Parathyroid adenoma (tissue), 2 donors: Measurements from ENCODE around the gene ANO4.

Source experiments
- H2AFZ ChIP-seq: fragments of 300-600 bp; sonication (generic); one replicate; pipeline ENCODE4 v1.7.0; 2017; ENCODE audit warnings: antibody characterized with exemption, mild to moderate bottlenecking
- H3K27ac ChIP-seq: fragments of 300-600 bp; sonication (generic); one replicate; pipeline ENCODE4 v1.7.0; 2017
- H3K27me3 ChIP-seq: fragments of 300-600 bp; sonication (generic); one replicate; pipeline ENCODE4 v1.7.0; 2017; ENCODE audit warnings: low read length; ENCODE audit not compliant: control insufficient read depth, insufficient read depth
- H3K36me3 ChIP-seq: fragments of 300-600 bp; sonication (generic); one replicate; pipeline ENCODE4 v1.7.0; 2017; ENCODE audit warnings: low read length; ENCODE audit not compliant: control insufficient read depth, insufficient read depth
- H3K4me1 ChIP-seq: fragments of 300-600 bp; sonication (generic); one replicate; pipeline ENCODE4 v1.7.0; 2017; ENCODE audit warnings: control low read depth
- H3K4me2 ChIP-seq: fragments of 300-600 bp; sonication (generic); one replicate; pipeline ENCODE4 v1.7.0; 2017; ENCODE audit warnings: low read length
- H3K4me3 ChIP-seq: fragments of 300-600 bp; sonication (generic); one replicate; pipeline ENCODE4 v1.7.0; 2017; ENCODE audit warnings: low read depth, low read length
- H3K79me2 ChIP-seq: fragments of 300-600 bp; sonication (generic); one replicate; pipeline ENCODE4 v1.7.0; 2017; ENCODE audit warnings: control low read depth
- H3K9ac ChIP-seq: fragments of 300-600 bp; sonication (generic); one replicate; pipeline ENCODE4 v1.7.0; 2017; ENCODE audit warnings: mild to moderate bottlenecking
- H3K9me3 ChIP-seq: fragments of 300-600 bp; sonication (generic); one replicate; pipeline ENCODE4 v1.7.0; 2017; ENCODE audit warnings: low read length; ENCODE audit not compliant: control insufficient read depth
- CTCF ChIP-seq: fragments of 300-600 bp; sonication (generic); IDR thresholded peaks from one replicate; pipeline ENCODE4 v1.7.0; 2017; ENCODE audit warnings: antibody characterized with exemption, mild to moderate bottlenecking
- donor health status: primary hyperparathyroidism.

ANO4 gene

GRCh38 chr12:101027200-101027599, 232.6 kb downstream of the ANO4 start:
- Histone ChIP-seq H2AFZ (no peak overlapping the region), H3K27me3 (no peaks in the 10 kb centered on the region), H3K4me1 (no peaks in the 10 kb centered on the region), H3K36me3 (no peaks in the 10 kb centered on the region), H3K9ac (no peak overlapping the region), H3K79me2 (no peaks in the 10 kb centered on the region), H3K9me3 (no peaks in the 10 kb centered on the region), H3K4me3 (no peak overlapping the region), H3K27ac (no peak overlapping the region), H3K4me2 (no peak overlapping the region)
- no peak for TF ChIP-seq CTCF

- Histone ChIP-seq H3K4me2 (no peak overlapping the region), H3K79me2 (no peaks in the 10 kb centered on the region), H3K4me1 (no peaks in the 10 kb centered on the region), H3K9me3 (no peaks in the 10 kb centered on the region), H3K27ac (no peak overlapping the region), H3K4me3 (no peak overlapping the region), H3K27me3 (no peaks in the 10 kb centered on the region), H3K9ac (no peak overlapping the region), H3K36me3 (no peaks in the 10 kb centered on the region), H2AFZ (no peak overlapping the region)
- no peak for TF ChIP-seq CTCF
Observed at GRCh38 chr12:101027816-101028215, 233.2 kb downstream of the ANO4 start.

GRCh38 chr12:101038289-101038871, 243.8 kb downstream of the ANO4 start:
- H3K4me3 ChIP-seq: no peak overlapping the region
- no peak overlapping the region for H3K9ac ChIP-seq
- H3K27ac ChIP-seq: no peak overlapping the region
- no peak overlapping the region for H2AFZ ChIP-seq
- no peak overlapping the region for H3K4me2 ChIP-seq
- H3K9me3 ChIP-seq: no peaks in the 10 kb centered on the region
- no peak for TF ChIP-seq CTCF
- no peaks in the 10 kb centered on the region for H3K79me2 ChIP-seq
- H3K27me3 ChIP-seq: no peaks in the 10 kb centered on the region
- no peaks in the 10 kb centered on the region for H3K4me1 ChIP-seq
- no peaks in the 10 kb centered on the region for H3K36me3 ChIP-seq

GRCh38 chr12:101039848-101040531, 245.4 kb downstream of the ANO4 start:
- H3K36me3 ChIP-seq: no peaks in the 10 kb centered on the region
- H3K27ac ChIP-seq: no peak overlapping the region
- no peak overlapping the region for H3K4me3 ChIP-seq
- H2AFZ ChIP-seq: no peak overlapping the region
- no peaks in the 10 kb centered on the region for H3K4me1 ChIP-seq
- H3K27me3 ChIP-seq: no peaks in the 10 kb centered on the region
- H3K79me2 ChIP-seq: no peaks in the 10 kb centered on the region
- no peak for TF ChIP-seq CTCF
- no peak overlapping the region for H3K9ac ChIP-seq
- H3K9me3 ChIP-seq: no peaks in the 10 kb centered on the region
- H3K4me2 ChIP-seq: no peak overlapping the region

- H3K9me3 ChIP-seq: no peaks in the 10 kb centered on the region
- H3K27me3 ChIP-seq: no peaks in the 10 kb centered on the region
- H3K36me3 ChIP-seq: no peaks in the 10 kb centered on the region
- TF ChIP-seq CTCF: no peak
- no peaks in the 10 kb centered on the region for H3K79me2 ChIP-seq
- no peaks in the 10 kb centered on the region for H3K4me1 ChIP-seq
- H3K9ac ChIP-seq: no peak overlapping the region
- H2AFZ ChIP-seq: no peak overlapping the region
- no peak overlapping the region for H3K27ac ChIP-seq
- H3K4me3 ChIP-seq: no peak overlapping the region
- H3K4me2 ChIP-seq: no peak overlapping the region
Observed at GRCh38 chr12:101040936-101041335, 246.4 kb downstream of the ANO4 start.
